Measurements from ENCODE around the gene TMEM115.

DNA sequence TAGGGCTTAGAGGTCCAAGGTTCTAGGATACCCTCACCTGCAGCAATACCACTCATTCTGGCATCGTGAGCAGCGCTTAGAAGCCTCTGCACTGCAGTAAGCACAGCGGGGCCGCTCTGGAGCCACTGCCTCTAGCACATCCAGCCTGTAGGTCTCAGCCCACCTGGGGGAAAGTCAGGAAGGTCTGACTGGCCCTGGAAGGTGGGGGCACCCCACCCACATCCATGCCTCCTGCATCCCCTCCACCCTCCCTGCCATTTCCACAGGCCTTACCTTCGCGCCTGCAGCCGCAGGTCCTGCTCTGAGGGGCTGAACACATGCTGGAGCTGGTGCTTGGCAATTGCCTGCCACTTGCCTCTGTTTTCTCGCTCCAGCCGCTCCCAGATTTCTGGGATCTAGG lies 17.8 kb downstream of the TMEM115 start:
- TF ChIP-seq, protein P1, sequence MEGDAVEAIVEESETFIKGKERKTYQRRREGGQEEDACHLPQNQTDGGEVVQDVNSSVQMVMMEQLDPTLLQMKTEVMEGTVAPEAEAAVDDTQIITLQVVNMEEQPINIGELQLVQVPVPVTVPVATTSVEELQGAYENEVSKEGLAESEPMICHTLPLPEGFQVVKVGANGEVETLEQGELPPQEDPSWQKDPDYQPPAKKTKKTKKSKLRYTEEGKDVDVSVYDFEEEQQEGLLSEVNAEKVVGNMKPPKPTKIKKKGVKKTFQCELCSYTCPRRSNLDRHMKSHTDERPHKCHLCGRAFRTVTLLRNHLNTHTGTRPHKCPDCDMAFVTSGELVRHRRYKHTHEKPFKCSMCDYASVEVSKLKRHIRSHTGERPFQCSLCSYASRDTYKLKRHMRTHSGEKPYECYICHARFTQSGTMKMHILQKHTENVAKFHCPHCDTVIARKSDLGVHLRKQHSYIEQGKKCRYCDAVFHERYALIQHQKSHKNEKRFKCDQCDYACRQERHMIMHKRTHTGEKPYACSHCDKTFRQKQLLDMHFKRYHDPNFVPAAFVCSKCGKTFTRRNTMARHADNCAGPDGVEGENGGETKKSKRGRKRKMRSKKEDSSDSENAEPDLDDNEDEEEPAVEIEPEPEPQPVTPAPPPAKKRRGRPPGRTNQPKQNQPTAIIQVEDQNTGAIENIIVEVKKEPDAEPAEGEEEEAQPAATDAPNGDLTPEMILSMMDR (IDR thresholded peaks at IDR 0.05; ENCODE audit: insufficient read depth, low read length) = no peak
- TF ChIP-seq POLR2AphosphoS5 (IDR thresholded peaks at IDR 0.05; ENCODE audit: low read depth) = no peak
- TF ChIP-seq, protein P2, sequence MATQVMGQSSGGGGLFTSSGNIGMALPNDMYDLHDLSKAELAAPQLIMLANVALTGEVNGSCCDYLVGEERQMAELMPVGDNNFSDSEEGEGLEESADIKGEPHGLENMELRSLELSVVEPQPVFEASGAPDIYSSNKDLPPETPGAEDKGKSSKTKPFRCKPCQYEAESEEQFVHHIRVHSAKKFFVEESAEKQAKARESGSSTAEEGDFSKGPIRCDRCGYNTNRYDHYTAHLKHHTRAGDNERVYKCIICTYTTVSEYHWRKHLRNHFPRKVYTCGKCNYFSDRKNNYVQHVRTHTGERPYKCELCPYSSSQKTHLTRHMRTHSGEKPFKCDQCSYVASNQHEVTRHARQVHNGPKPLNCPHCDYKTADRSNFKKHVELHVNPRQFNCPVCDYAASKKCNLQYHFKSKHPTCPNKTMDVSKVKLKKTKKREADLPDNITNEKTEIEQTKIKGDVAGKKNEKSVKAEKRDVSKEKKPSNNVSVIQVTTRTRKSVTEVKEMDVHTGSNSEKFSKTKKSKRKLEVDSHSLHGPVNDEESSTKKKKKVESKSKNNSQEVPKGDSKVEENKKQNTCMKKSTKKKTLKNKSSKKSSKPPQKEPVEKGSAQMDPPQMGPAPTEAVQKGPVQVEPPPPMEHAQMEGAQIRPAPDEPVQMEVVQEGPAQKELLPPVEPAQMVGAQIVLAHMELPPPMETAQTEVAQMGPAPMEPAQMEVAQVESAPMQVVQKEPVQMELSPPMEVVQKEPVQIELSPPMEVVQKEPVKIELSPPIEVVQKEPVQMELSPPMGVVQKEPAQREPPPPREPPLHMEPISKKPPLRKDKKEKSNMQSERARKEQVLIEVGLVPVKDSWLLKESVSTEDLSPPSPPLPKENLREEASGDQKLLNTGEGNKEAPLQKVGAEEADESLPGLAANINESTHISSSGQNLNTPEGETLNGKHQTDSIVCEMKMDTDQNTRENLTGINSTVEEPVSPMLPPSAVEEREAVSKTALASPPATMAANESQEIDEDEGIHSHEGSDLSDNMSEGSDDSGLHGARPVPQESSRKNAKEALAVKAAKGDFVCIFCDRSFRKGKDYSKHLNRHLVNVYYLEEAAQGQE (IDR thresholded peaks at IDR 0.05; ENCODE audit: insufficient replicate concordance, low read depth) = no peak

Measured in HL-60 (cell line).